DMS 273 (cell line): ENCODE data around the gene PRKCSH.
"Not testable (repeated sequence)": the region's sequence is repeated elsewhere in the genome, so short reads cannot be mapped to it uniquely, and the experiment has no call there.

ENCODE experiments used
- DNase-seq: peaks from one replicate; lab custom pipeline; 2025; ENCODE audit not compliant: unreplicated experiment; lab: John Stamatoyannopoulos, UW

The PRKCSH gene

GRCh38 chr19:11468266-11468845 lies 32.9 kb downstream of the PRKCSH start:
- not testable (repeated sequence) for DNase-seq

- no peak for DNase-seq
Observed at GRCh38 chr19:11473725-11474124, 38.3 kb downstream of the PRKCSH start.

- DNase-seq, result not testable (repeated sequence)
Observed at GRCh38 chr19:11475343-11475742, 39.9 kb downstream of the PRKCSH start.

- peak; percentile 54 for DNase-seq
Observed at GRCh38 chr19:11475861-11476260, 40.4 kb downstream of the PRKCSH start.

- DNase-seq, result peak; percentile 38
Observed at GRCh38 chr19:11478167-11479089, 43.0 kb downstream of the PRKCSH start.

- peak; percentile 47 for DNase-seq
Observed at GRCh38 chr19:11479090-11479897, 43.9 kb downstream of the PRKCSH start.

- peak; percentile 64 for DNase-seq
Observed at GRCh38 chr19:11479898-11480714, 44.7 kb downstream of the PRKCSH start.

- peak; percentile 68 for DNase-seq
Observed at GRCh38 chr19:11480715-11481533, 45.5 kb downstream of the PRKCSH start, which contains the start of gene ELAVL3. Gene ELAVL3, minus strand, starts transcription at chr19:11481046. Its CDS starts 438 bp downstream, at chr19:11480608.

- DNase-seq, result peak; percentile 98
Observed at GRCh38 chr19:11481534-11482383, 46.3 kb downstream of the PRKCSH start.

- DNase-seq, result peak; percentile 96
Observed at GRCh38 chr19:11482384-11483050, 47.1 kb downstream of the PRKCSH start.

GRCh38 chr19:11483366-11484111 lies 48.1 kb downstream of the PRKCSH start:
- DNase-seq, result no peak

- DNase-seq, result no peak
Observed at GRCh38 chr19:11485245-11485837, 49.9 kb downstream of the PRKCSH start.

GRCh38 chr19:11486661-11487503 lies 51.4 kb downstream of the PRKCSH start:
- DNase-seq, result no peak

GRCh38 chr19:11489378-11489777 lies 53.9 kb downstream of the PRKCSH start:
- DNase-seq, result no peak

GRCh38 chr19:11494634-11495285 lies 59.3 kb downstream of the PRKCSH start:
- peak; percentile 85 for DNase-seq

GRCh38 chr19:11495481-11495880 lies 60.0 kb downstream of the PRKCSH start:
- DNase-seq, result peak; percentile 96
